T-cell (primary cell): Measurements from ENCODE around the gene PIWIL4. TPM values are rescaled to one million over a fixed set of nuclear protein-coding genes. Genes with fewer than 3 reads are reported as not detected.

ENCODE experiments used
- ATAC-seq, 4 experiments: fragments of 200-7000 bp in 3 of 4; fragments of 150-1000 bp in 1 of 4; cut with Tn5 transposase; replicated peaks in 1 of 4; 1 replicate in 3 of 4; 2 replicates in 1 of 4; pipeline ENCODE4 v1.10.0; 2021; ENCODE audit warnings: moderate library complexity in 3 of 4, mild to moderate bottlenecking in 2 of 4, moderate number of reproducible peaks in 1 of 4
- CTCF ChIA-PET, 2 donors: fragments of 300-600 bp; sonication (Branson Sonifier 250); formaldehyde crosslinking; loops; one replicate each; lab custom pipeline; 2022; ENCODE audit warnings: antibody characterized with exemption in 2 of 2; lab: Charles Lee
- POLR2A ChIA-PET, 2 donors: fragments of 300-600 bp; sonication (Branson Sonifier 250); formaldehyde crosslinking; loops; one replicate each; lab custom pipeline; 2022; ENCODE audit warnings: antibody characterized with exemption in 2 of 2; lab: Charles Lee
- DNase-seq, 35 experiments: peaks; one replicate each; pipeline versions ENCODE4 v3.0.0 to v3.0.0-alpha.2; 2013 to 2023
- H3K27ac ChIP-seq: one replicate; pipeline ENCODE4 v1.5.1; 2013; ENCODE audit warnings: low read length
- H3K27me3 ChIP-seq, 2 experiments: replicated peaks in 1 of 2; 1 replicate in 1 of 2; 2 replicates in 1 of 2; pipeline versions ENCODE4 v1.6.1 to v1.7.0; 2013; ENCODE audit warnings: low read length in 1 of 2, mixed read lengths in 1 of 2; ENCODE audit not compliant: control insufficient read depth in 2 of 2, insufficient read depth in 2 of 2; ENCODE audit errors: extremely low read depth in 1 of 2
- H3K36me3 ChIP-seq, 2 donors: 1 replicate in 1 of 2; 2 replicates in 1 of 2; pipeline versions ENCODE4 v1.6.1 to v1.7.0; 2013; ENCODE audit warnings: low read length in 1 of 2; ENCODE audit not compliant: control insufficient read depth in 2 of 2, insufficient read depth in 1 of 2; ENCODE audit errors: extremely low read depth in 1 of 2
- H3K4me1 ChIP-seq, 2 experiments: 1 replicate in 1 of 2; 2 replicates in 1 of 2; pipeline versions ENCODE4 v1.6.1 to v1.7.0; 2013; ENCODE audit warnings: low read length in 2 of 2, mixed read lengths in 1 of 2; ENCODE audit not compliant: insufficient read depth in 2 of 2, control insufficient read depth in 1 of 2; ENCODE audit errors: extremely low read depth in 1 of 2
- H3K4me3 ChIP-seq, 2 donors: 1 replicate in 1 of 2; 2 replicates in 1 of 2; pipeline versions ENCODE4 v1.5.1 to v1.7.0; 2013; ENCODE audit warnings: mild to moderate bottlenecking in 2 of 2, low read length in 1 of 2, moderate library complexity in 1 of 2; ENCODE audit not compliant: control insufficient read depth in 1 of 2; ENCODE audit errors: extremely low read depth in 1 of 2
- H3K9me3 ChIP-seq: 2 replicates; pipeline ENCODE4 v1.7.0; 2013
- H3K27ac Mint-ChIP-seq, 2 donors: one replicate each; pipeline ENCODE4 v1.8.0; 2020 to 2021; ENCODE audit warnings: mild to moderate bottlenecking in 2 of 2, mixed read lengths in 2 of 2
- H3K27me3 Mint-ChIP-seq, 2 donors: one replicate each; pipeline ENCODE4 v1.8.0; 2021 to 2022; ENCODE audit warnings: mixed read lengths in 2 of 2
- H3K36me3 Mint-ChIP-seq: one replicate; pipeline ENCODE4 v1.8.0; 2021; ENCODE audit warnings: mixed read lengths
- H3K4me1 Mint-ChIP-seq, 3 donors: one replicate each; pipeline ENCODE4 v1.8.0; 2020 to 2022; ENCODE audit warnings: mixed read lengths in 3 of 3, mild to moderate bottlenecking in 1 of 3
- H3K4me3 Mint-ChIP-seq, 3 donors: one replicate each; pipeline ENCODE4 v1.8.0; 2020 to 2022; ENCODE audit warnings: mild to moderate bottlenecking in 3 of 3, mixed read lengths in 3 of 3, moderate library complexity in 3 of 3
- H3K9me3 Mint-ChIP-seq, 3 donors: one replicate each; pipeline ENCODE4 v1.8.0; 2020 to 2022; ENCODE audit warnings: mixed read lengths in 3 of 3
- WGBS: methylation state at CpG from one replicate; pipeline ENCODE4 v1.1.5; 2013; ENCODE audit warnings: missing lambda C conversion rate; ENCODE audit not compliant: insufficient coverage; 5-methylcytosine and 5-hydroxymethylcytosine counted together
- total RNA-seq, 35 experiments: library from RNA in 6 of 35; stranded (reverse) in 6 of 35; fragments of 120-200 nt in 1 of 35; gene quantifications; one replicate each; pipeline versions ENCODE4 v1.2.1 to v1.2.4 and lab custom pipeline; 2013 to 2026

PIWIL4 gene
- total RNA-seq, 5 donors from 2014 or later (not counting 1 experiment from before 2014, with no cell fraction given), result 0.82 to 2.7 (median 2.0) TPM

DNA sequence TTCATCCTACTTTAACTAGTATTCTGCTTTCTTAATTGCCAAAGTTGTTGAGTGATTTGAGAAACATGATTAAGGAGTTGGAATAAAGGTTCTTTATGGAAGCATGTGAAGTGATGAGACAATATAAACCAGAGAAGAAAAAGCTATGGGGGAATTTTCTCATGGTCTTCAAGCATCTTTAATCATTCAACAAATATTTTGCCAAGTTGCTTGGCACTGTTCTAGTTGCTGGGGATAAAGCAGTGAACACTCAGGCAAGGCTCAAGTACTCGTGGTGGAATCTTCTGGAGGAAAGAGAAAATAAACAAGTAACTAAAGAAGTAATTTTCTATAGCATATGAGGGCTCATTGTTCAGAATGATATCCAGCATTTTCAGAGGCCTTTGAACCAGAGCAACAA, 9.2 kb upstream of the PIWIL4 start:
- no peak overlapping the region for H3K27ac Mint-ChIP-seq
- H3K4me1 ChIP-seq, result no peaks in the 10 kb centered on the region
- H3K4me3 Mint-ChIP-seq, result no peak overlapping the region
- no peaks in the 10 kb centered on the region for H3K9me3 Mint-ChIP-seq
- POLR2A ChIA-PET, result no interaction called here
- H3K4me3 ChIP-seq, result no peak overlapping the region
- H3K27me3 Mint-ChIP-seq, result no peaks in the 10 kb centered on the region
- no peaks in the 10 kb centered on the region for H3K4me1 Mint-ChIP-seq
- no peak for DNase-seq
- CTCF ChIA-PET, result no interaction called here
- no peaks in the 10 kb centered on the region for H3K27me3 ChIP-seq
- no peak for ATAC-seq
- no peaks in the 10 kb centered on the region for H3K36me3 Mint-ChIP-seq
- WGBS, result no CpG with 5 or more reads among the region's 1 CpG
- H3K36me3 ChIP-seq, result no peaks in the 10 kb centered on the region
- no peak overlapping the region for H3K27ac ChIP-seq
- H3K9me3 ChIP-seq, result no peaks in the 10 kb centered on the region

DNA sequence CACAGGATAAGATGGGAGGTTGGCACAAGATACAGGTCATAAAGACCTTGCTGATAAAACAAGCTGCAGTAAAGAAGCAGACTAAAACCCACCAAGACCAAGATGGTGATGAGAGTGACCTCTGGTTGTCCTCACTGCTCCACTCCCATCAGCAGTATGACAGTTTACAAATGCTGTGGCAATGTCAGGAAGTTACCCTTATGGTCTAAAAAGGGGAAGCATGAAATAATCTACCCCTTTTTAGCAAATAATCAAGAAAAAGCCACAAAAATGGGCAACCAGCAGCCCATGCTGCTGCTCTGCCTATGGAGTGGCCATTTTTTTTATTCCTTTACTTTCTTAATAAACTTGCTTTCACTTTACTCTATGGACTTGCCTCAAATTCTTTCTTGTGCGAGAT, 8.7 kb upstream of the PIWIL4 start:
- no peak overlapping the region for H3K4me3 Mint-ChIP-seq
- H3K27ac Mint-ChIP-seq, result no peak overlapping the region
- no peaks in the 10 kb centered on the region for H3K36me3 Mint-ChIP-seq
- no peaks in the 10 kb centered on the region for H3K4me1 ChIP-seq
- H3K27ac ChIP-seq, result no peak overlapping the region
- no CpG with 5 or more reads among the region's 1 CpG for WGBS
- CTCF ChIA-PET, result no interaction called here
- no peaks in the 10 kb centered on the region for H3K36me3 ChIP-seq
- H3K27me3 ChIP-seq, result no peaks in the 10 kb centered on the region
- no peak overlapping the region for H3K4me3 ChIP-seq
- no peaks in the 10 kb centered on the region for H3K9me3 ChIP-seq
- no peak for ATAC-seq
- H3K9me3 Mint-ChIP-seq, result no peaks in the 10 kb centered on the region
- DNase-seq, result no peak
- no peaks in the 10 kb centered on the region for H3K4me1 Mint-ChIP-seq
- POLR2A ChIA-PET, result no interaction called here
- H3K27me3 Mint-ChIP-seq, result no peaks in the 10 kb centered on the region

DNA sequence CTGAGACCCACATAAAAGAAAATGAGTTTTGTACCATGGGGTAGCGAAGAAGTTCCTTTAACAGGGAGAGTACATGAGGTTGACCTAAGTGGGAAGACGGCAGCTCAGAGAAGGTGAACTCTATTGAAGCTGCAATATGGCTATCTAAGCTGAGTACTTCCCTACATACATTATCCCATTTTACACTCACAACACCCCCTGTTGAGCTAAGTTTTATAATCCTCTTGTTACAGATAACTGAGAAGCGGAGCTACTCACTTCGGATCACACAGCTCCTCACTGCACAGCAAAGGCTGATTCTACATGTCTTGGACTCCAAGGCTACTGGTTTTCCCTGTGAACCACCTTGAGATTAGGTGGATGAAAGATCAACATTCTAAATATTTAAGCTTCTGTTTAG, 8.2 kb upstream of the PIWIL4 start:
- Mint-ChIP-seq H3K4me3 (no peak overlapping the region), H3K27me3 (no peaks in the 10 kb centered on the region), H3K9me3 (no peaks in the 10 kb centered on the region), H3K36me3 (no peaks in the 10 kb centered on the region), H3K4me1 (no peaks in the 10 kb centered on the region), H3K27ac (no peak overlapping the region)
- DNase-seq (no peak), ATAC-seq (no peak)
- H3K4me1 ChIP-seq, result no peaks in the 10 kb centered on the region
- no peak overlapping the region for H3K27ac ChIP-seq
- no peaks in the 10 kb centered on the region for H3K36me3 ChIP-seq
- ChIA-PET POLR2A (no interaction called here), CTCF (no interaction called here)
- no CpG with 5 or more reads among the region's 4 CpGs for WGBS
- H3K9me3 ChIP-seq, result no peaks in the 10 kb centered on the region
- H3K27me3 ChIP-seq, result no peaks in the 10 kb centered on the region
- H3K4me3 ChIP-seq, result no peak overlapping the region

DNA sequence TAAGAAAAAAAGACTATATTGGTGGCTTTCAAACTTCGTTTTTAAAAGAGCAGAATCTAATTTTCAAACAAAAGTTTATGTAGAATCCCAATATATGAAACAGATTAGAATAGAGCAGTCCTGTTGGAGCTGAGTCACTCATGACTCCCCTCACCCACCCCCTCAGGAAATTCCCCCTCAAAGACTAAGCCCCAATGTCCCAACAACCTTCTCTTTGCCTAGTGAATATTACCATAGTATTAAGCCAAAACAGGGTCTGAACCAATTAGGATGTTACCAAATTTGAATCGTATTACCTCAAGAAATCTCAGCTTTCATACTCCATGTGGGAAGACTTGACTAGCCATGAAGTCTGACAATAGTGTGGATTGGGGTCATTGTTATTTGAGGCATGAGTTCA, 7.8 kb upstream of the PIWIL4 start:
- POLR2A ChIA-PET, result no interaction called here
- H3K27me3 ChIP-seq, result no peaks in the 10 kb centered on the region
- no peak for ATAC-seq
- Mint-ChIP-seq H3K9me3 (no peaks in the 10 kb centered on the region), H3K27me3 (no peaks in the 10 kb centered on the region), H3K27ac (no peak overlapping the region), H3K4me1 (no peaks in the 10 kb centered on the region), H3K4me3 (no peak overlapping the region), H3K36me3 (no peaks in the 10 kb centered on the region)
- H3K4me3 ChIP-seq, result no peak overlapping the region
- WGBS, result no CpG with 5 or more reads among the region's 2 CpGs
- H3K27ac ChIP-seq, result no peak overlapping the region
- no peaks in the 10 kb centered on the region for H3K36me3 ChIP-seq
- H3K9me3 ChIP-seq, result no peaks in the 10 kb centered on the region
- CTCF ChIA-PET, result no interaction called here
- no peak for DNase-seq
- H3K4me1 ChIP-seq, result no peaks in the 10 kb centered on the region

DNA sequence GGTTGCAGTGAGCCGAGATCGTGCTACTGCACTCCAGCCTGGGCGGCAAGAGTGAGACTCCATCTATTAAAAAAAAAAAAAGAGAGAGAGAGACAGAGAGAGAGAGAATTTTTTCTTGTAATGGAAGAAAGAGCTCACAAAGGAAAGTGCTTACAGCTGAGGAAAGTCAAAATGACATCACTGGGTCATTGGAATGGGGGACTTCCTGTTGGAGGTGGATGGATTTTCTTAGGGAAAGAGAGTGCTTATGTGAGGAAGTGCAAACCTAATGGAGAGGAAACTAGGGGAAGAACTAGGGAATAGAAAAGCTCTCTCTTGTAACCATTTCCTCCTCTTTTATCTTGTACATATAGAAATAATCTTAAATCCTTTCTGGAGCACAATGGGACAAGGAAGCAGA, 6.3 kb upstream of the PIWIL4 start:
- Histone ChIP-seq H3K27ac (no peak overlapping the region), H3K36me3 (no peaks in the 10 kb centered on the region), H3K27me3 (no peaks in the 10 kb centered on the region), H3K4me1 (no peaks in the 10 kb centered on the region), H3K4me3 (no peak overlapping the region), H3K9me3 (no peaks in the 10 kb centered on the region)
- H3K4me1 Mint-ChIP-seq, result no peaks in the 10 kb centered on the region
- no peak for ATAC-seq
- ChIA-PET CTCF (interaction anchor here in 1 of 2 donors (0.6 kb wide), 1 partner anchor 14 kb away, joined by 3 read pairs; no protein-coding TSS in a partner anchor), POLR2A (no interaction called here)
- no peaks in the 10 kb centered on the region for H3K9me3 Mint-ChIP-seq
- H3K4me3 Mint-ChIP-seq, result no peak overlapping the region
- H3K36me3 Mint-ChIP-seq, result no peaks in the 10 kb centered on the region
- no peak overlapping the region for H3K27ac Mint-ChIP-seq
- no peak for DNase-seq
- no peaks in the 10 kb centered on the region for H3K27me3 Mint-ChIP-seq
- WGBS, result 100% methylated on average over 1 of the region's 3 CpGs

DNA sequence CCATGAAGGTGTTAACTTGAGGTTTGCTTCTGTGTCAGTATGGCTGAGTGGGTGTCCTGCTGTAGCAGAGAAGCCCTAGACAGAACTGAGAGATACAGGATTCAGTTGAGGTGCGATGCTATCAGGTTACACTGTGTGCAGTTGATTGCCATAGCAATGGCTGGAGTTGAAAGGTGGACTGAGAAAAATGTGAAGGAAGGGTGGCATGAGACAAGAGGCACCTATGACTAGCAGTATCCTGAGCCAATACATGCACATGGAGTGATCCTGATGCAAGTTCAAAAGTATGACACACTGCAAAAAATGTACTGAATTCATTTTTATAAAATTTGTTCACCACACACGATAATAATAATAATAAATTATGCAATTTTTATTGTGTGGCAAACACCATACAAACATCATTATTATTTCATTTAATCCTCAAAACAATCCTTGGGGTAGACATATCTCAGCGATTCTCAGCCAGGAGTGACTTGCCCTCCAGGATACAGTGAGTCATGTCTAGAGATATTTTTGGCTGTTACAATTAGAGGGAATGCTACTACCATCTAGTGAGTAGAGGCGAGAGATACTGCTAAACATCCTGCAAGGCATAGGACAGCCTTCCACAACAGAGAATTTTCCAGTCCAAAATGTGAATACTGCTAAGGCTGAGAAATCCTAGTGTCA, 3.9 kb upstream of the PIWIL4 start:
- Mint-ChIP-seq H3K27ac (no peak overlapping the region), H3K36me3 (no peaks in the 10 kb centered on the region), H3K9me3 (no peaks in the 10 kb centered on the region), H3K4me3 (no peak overlapping the region), H3K4me1 (no peaks in the 10 kb centered on the region), H3K27me3 (no peaks in the 10 kb centered on the region)
- DNase-seq (no peak), ATAC-seq (no peak)
- CTCF ChIA-PET, result no interaction called here
- POLR2A ChIA-PET, result no interaction called here
- H3K9me3 ChIP-seq, result no peaks in the 10 kb centered on the region
- no peak overlapping the region for H3K4me3 ChIP-seq
- no peaks in the 10 kb centered on the region for H3K27me3 ChIP-seq
- H3K36me3 ChIP-seq, result no peaks in the 10 kb centered on the region
- no peak overlapping the region for H3K27ac ChIP-seq
- WGBS, result 89% methylated on average over 1 of the region's 4 CpGs
- no peaks in the 10 kb centered on the region for H3K4me1 ChIP-seq
